SHP77 treated with DMSO at 0.1 percent for 48 hours (cell line): ENCODE measurements around the gene NPB.
A peak's percentile ranks its signal among the peaks of the same experiment; 100 is the strongest.

Source experiments
- DNase-seq: peaks from one replicate; lab custom pipeline; 2025; lab: John Stamatoyannopoulos, UW

Gene NPB

GRCh38 chr17:81926451-81927151, 24.6 kb downstream of the NPB start:
- DNase-seq = peak; percentile 10

GRCh38 chr17:81927152-81927652, 25.2 kb downstream of the NPB start:
- DNase-seq = no peak

- DNase-seq = peak; percentile 92
Observed at GRCh38 chr17:81927653-81928543, 25.9 kb downstream of the NPB start, which contains the start of gene MAFG. Gene MAFG (minus strand): TSS chr17:81927735. CDS start chr17:81923185, 4,550 bp downstream.

GRCh38 chr17:81928544-81929252, 26.7 kb downstream of the NPB start:
- no peak for DNase-seq

GRCh38 chr17:81929253-81930141, 27.5 kb downstream of the NPB start:
- DNase-seq = no peak

- DNase-seq = no peak
Observed at GRCh38 chr17:81930142-81931125, 28.4 kb downstream of the NPB start.

- no peak for DNase-seq
Observed at GRCh38 chr17:81931189-81931556, 29.1 kb downstream of the NPB start.

- DNase-seq = no peak
Observed at GRCh38 chr17:81931557-81932332, 29.7 kb downstream of the NPB start.

- DNase-seq = no peak
Observed at GRCh38 chr17:81932333-81932983, 30.4 kb downstream of the NPB start.

- no peak for DNase-seq
Observed at GRCh38 chr17:81933178-81933699, 31.2 kb downstream of the NPB start.

GRCh38 chr17:81934098-81934757, 32.2 kb downstream of the NPB start:
- DNase-seq = no peak

- DNase-seq = no peak
Observed at GRCh38 chr17:81934850-81935708, 33.0 kb downstream of the NPB start.

- no peak for DNase-seq
Observed at GRCh38 chr17:81935709-81936084, 33.7 kb downstream of the NPB start.

GRCh38 chr17:81939218-81939617, 37.2 kb downstream of the NPB start:
- DNase-seq = no peak

- no peak for DNase-seq
Observed at GRCh38 chr17:81939881-81940385, 37.9 kb downstream of the NPB start.

GRCh38 chr17:81940538-81941483, 38.8 kb downstream of the NPB start:
- DNase-seq = no peak
